ENCODE measurements around the gene KYNU.

The KYNU gene

DNA sequence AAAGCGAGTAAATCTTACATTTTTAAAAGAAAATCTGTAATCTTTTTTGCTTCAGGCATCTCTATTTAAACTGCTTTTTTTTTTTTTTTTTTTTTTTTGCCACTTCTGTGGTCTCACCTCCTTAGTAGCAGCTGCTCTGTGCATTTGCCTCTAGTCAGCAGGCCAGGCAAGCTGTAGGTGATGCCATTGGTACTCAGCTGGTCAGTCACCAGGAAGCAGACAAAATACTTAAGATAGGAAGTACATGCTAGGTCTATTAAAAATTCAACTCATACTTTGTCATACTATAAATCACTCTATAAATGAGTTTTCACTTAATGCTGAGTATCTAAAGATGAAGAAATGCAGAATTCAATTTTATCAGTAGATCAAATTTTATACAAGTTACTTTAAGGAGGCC lies 83.7 kb downstream of the KYNU start:
- no peak for DNase-seq (ENCODE audit: low read depth, low spot score)

DNA sequence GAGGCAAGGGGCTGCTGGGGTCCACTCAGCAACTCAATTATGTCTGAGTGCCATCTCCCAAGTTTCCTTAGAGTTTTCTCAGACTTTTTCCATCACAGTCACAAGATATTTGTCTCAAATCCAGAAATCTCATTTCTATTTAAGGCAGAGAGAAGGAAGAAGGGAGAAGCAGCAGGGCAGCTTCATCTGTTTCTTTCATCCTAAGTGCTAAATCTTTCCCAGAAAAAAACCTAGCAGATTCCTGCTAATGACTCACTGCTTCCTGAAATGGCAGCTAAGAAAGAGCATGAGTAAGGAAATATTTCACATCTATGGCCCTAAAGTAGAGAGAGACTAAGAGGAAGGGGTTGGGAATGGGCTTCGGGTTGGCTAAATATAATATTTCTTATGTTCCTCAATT lies 88.0 kb downstream of the KYNU start:
- DNase-seq (ENCODE audit: low read depth, low spot score), result no peak

- no peak for DNase-seq (ENCODE audit: low read depth, low spot score)
Observed at GRCh38 chr2:142966284-142966683, 88.8 kb downstream of the KYNU start.

DNA sequence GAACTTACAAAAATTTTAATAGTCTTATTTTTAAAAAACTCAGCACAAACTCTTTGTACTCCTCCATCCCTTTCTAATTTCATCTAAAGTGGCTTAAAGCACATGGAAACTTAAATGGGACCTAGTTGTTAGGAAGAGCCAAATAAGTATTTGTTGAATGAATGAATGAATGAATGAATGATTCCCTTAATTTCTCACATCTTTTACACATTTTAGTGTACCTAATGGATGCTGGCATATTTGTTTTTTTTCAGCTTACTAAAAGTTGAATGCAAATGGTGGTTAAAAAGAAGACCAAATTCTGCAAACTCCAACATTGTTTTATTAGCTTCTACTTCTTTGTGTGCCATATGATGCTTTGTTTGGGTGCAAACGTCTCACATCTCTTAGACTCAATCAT lies 89.6 kb downstream of the KYNU start:
- DNase-seq (ENCODE audit: low read depth, low spot score), result no peak

GRCh38 chr2:142973160-142973821 lies 95.8 kb downstream of the KYNU start:
- no peak for DNase-seq (ENCODE audit: low read depth, low spot score)

DNA sequence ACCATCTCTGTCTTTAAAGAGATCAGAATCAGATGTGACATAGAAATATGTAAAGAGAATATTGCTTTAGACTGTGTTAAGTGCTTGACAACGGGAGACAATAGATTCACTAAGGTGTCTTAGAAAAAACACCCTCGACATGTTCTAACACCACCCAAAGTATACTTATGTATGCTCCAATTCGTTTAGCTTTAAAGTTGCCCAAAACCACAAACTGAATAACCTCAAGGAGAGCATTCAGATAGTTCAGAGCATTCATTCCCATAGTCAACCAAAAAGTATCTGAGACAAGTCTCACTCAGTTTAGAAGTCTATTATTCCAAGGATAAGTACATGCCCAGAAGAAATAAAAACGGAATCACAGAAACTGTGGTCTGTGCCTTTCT lies 96.4 kb downstream of the KYNU start:
- no peak for DNase-seq (ENCODE audit: low read depth, low spot score)

DNA sequence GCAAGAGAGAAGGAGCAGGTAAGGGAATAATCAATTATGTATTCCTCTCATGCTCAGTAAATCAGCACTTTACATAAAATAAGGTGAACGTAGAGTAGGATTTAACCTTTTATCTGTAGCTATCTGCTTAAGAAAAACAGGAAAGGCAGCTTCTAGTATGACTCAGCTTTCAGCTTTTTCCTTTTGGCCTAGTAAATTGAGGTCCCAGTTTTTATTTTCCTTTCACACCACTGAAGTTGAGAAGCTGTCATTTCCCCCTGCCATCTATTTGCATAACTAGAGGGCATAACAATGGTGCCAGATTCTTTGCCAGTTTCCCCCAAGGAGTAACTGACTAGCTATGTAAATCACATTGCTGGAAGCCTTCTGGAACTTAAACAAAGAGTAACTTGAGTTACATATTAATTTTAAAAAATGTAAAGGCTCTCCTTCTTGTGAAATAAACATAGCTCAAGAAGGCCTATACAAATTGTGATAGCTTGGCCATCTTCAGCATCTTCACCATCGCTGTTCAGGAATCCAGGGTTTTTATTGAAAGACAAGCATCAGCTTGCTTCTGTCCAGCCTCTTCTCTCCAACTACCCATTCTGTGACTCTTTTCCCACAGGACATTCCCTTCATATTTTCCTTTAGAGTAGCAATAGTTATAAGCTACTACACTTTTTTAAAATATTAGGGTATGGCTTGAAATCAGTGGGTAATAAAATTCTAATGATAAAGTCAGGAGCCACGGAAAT lies 97.0 kb downstream of the KYNU start:
- no peak for DNase-seq (ENCODE audit: low read depth, low spot score)

DNA sequence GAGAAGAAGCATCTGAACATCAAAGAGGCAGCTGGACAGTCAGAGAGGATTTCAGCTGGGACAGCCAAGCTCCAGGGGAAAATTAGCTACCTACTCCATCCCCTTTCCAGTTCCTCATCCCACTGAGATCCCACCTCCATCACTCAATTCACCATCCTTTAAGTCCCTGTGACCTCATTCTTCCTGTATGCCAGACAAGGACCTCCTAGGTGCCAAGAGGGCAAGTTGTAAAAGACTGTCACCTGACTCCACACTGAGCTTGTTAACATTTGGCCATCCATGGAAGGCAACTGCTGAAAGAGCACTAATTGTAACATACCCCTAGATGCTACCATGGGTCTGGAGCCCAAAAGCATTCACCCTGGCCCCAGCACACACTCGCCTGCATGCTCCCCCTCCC lies 97.8 kb downstream of the KYNU start:
- DNase-seq (ENCODE audit: low read depth, low spot score), result no peak

DNA sequence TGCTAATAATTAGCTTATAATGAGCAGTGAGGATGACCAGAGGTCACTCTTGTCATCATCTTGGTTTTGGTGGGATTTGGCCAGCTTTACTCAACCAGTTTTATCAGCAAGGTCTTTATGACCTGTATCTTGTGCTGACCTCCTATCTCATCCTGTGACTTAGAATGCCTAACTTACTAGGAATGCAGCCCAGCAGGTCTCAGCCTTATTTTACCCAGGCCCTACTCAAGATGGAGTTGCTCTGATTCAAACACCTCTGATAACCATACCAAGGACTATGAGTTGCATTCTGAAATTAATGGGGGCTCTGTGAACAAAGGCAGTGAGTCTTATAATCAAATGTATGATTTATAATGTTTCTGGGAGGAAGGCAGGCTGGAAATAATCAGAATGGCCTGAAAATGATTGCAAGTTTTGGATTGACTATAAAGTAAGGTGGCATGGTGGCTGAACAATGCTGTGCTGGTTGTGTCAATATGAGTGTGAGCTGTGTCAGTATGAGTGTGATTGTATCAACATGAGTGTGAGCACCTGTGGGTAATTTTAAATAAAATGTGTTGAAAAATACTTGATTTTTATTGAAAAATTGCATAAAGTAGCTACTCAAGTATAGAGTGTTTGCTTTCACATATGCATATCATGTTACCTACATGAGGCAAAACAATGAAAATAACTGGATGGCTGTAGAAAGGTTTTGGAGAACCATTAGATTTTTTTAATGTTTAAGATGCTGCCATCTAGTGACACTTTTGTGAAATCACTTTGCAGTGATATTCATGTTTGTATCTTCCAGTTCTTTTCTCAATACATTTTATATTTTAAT lies 103.0 kb downstream of the KYNU start:
- no peak for DNase-seq (ENCODE audit: low read depth, low spot score)

DNA sequence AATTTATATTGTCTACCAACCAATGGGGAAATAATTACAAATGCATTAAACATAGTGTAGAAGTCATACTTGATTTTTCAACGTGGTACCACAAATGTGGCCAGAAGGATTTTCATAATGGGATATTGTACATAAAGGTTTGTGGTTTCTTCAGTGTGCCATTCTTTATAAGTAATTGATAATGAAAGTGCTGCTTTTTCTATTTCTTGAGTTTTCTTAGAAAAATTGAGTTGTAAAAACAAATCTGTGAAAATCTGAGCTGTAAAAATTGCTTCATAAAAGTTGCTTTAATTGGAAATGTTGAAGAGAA lies 103.6 kb downstream of the KYNU start:
- DNase-seq (ENCODE audit: low read depth, low spot score), result no peak

GRCh38 chr2:142981756-142982155 lies 104.3 kb downstream of the KYNU start:
- no peak for DNase-seq (ENCODE audit: low read depth, low spot score)

- DNase-seq (ENCODE audit: low read depth, low spot score), result no peak
Observed at GRCh38 chr2:142983174-142983573, 105.7 kb downstream of the KYNU start.

DNA sequence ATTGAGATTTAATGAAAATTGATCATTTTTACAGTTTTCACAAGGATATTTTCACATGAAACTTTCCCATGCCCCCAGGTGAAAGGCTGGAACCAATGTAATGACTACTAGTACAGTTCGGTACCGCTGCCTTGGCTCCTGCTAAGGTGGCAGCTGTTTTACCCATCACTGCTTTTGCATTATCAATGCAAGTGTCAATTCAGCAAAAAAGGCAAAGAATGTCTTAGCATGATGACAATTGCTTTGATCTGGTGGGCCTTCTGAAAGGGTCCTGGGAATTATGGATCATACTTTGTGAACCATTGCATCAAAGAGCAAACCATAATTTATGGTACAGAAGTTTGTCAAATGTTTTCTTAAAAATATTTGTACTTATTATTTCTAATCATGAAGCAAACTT lies 107.2 kb downstream of the KYNU start:
- no peak for DNase-seq (ENCODE audit: low read depth, low spot score)

GRCh38 chr2:142987044-142987443 lies 109.6 kb downstream of the KYNU start:
- no peak for DNase-seq (ENCODE audit: low read depth, low spot score)

DNA sequence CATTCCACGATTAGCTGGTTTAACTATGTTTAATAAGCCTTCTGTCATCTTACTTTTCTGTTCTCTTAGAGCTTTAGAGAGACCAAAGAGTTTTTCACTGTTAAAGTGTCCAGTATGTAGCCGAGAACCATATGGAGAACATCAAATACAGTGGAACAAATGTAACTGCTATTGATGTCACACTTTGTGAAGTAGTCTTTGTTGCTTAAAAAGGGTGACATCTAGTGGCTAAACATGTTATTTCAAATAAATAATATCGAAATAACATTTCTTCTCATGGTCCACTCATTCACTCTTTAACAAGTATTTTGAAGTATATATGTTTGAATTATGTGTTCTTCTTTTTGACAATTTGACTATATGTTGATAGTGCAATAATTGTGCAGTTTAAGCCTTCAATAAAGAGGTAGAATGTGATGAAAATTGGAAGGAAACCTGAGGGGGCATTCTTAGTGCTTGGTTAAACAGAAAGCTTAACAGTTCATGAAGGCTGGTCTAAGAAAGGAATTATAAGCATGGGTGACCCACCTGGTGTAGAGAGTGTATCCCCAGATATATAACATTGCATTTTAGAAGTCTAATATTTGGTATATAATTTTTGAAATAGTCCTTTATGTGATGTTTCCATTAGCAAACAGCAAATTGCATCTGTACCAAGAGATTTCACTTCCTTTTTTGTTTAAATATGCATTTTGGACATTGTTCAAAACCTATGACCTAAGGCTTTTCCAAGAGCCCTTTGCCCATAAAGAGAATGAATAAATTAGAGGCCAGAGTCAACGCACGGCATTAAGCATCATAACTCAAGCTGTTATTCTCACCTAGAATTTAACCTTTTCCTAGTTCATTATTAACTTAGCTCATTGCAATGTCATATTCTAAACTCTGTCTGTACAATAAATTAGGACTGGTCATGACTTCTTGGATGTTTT lies 112.1 kb downstream of the KYNU start:
- no peak for DNase-seq (ENCODE audit: low read depth, low spot score)

DNA sequence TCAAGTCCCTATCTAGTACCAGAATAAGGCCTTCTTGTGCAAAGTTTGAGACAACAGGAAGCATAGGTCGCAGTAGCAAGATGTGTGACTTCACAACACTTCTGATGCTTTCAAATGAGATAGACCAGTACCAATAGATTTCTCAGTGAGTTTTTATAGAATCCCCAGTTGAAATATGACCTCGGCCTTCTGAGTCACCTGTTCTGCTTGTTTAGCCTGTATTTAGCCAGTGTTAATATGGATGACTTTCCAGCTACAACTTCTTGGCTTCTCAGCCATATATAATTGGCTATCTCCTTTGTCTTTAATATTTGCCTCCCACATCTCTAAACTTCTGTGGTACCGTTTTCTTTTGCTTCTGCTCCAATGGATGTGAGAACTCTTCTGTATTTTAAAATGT lies 113.8 kb downstream of the KYNU start:
- no peak for DNase-seq (ENCODE audit: low read depth, low spot score)

DNA sequence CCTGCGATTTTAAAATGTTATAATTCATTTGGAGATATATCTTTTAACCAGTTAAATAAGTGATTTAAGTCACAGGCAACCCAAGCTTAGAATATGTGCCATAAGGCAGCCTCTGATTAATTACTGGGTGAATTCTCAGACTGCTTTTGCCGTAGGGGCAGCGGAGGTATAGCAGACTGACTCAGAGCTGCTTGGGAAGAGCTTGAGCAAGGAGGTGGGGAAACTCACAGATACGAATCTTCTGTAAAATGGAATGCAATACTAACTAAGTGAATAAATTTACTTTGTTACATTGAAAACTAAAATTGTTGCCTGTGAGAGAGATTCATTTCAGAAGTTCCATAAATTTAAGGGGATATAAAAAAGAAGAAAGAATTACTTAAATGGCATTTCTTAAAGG lies 115.4 kb downstream of the KYNU start:
- DNase-seq (ENCODE audit: low read depth, low spot score), result no peak

DNA sequence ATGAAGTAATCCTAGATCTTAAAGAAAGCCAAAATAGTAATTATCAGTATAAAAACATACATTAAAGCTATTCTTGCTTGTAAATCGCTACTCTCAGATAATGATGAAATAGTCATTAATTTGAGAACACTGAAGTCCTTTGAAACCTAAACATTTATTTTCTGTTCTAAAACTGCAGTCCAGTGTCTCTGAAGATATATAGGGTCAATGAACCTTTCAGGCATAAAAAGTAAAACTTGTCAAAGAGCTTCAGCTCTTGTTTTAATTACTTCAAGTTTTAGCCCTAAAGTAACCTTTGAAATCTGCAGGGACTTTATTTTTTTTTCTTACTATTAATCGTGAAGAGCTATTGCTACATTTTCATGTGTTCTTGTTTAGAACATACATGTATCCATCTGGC lies 116.3 kb downstream of the KYNU start:
- DNase-seq (ENCODE audit: low read depth, low spot score), result no peak

DNA sequence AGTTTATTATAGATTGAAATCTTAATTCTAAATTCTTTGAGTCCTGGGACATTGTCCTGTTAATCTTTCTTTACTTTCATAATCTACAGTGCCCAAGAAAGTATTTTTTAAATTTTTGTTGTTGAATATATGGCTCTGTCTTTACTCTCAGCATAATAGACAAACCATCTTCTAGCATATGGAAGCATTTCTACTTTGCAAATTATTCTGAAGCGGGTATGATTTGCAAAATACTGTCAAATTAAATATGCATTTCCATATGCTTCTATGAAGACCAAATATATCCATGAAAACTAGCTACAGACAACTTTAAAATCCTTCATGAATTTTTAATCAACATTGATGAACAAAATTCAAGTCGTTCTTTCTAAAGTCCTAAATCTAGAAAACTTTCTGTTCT lies 117.2 kb downstream of the KYNU start:
- no peak for DNase-seq (ENCODE audit: low read depth, low spot score)

DNA sequence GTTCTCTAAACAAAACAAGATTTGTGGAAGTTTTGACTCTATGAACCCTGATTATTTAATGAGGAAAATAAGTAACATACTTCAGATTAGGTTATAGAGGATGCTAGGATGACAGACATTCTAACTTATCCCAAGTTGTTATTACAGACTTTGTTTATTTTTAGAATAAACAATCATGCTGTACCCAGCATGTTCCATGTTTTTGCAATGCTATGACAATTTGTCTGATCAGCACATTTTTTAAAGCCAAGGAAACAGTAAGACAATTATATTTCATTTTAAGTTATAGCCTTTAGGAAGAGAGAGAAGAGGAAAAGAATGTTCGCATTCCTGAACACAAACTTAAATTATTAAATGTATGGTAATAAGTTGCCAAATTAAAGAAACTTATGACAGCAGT lies 119.8 kb downstream of the KYNU start:
- no peak for DNase-seq (ENCODE audit: low read depth, low spot score)

- DNase-seq (ENCODE audit: low read depth, low spot score), result no peak
Observed at GRCh38 chr2:143000599-143000998, 123.1 kb downstream of the KYNU start.

DNA sequence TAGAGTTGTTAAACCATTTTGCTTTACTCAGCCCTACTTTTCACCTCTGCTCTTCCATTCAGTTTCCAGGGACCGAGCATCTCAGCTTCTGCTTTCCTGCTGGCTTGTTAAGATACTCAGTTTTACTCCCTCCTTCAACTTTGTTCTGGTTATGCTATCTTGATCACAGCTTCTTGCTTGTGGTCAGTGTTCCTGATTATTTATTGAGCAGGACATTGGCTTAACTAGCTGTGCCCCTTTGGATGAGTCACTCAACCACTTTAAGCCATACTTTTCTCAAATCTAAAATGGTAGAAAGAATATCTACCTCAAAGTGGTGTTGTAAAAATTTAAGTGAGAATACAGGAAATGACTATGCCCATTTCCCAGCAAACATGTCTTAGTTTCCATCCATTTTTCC lies 124.0 kb downstream of the KYNU start:
- DNase-seq (ENCODE audit: low read depth, low spot score), result no peak

Measured in activated CD4-positive, CD25-positive, alpha-beta regulatory T cell treated with anti-CD3 and anti-CD28 coated beads, Interleukin-2, amount 50 U/mL, for 16 hours (primary cell).